Measurements from ENCODE around the gene PLB1.
"Not testable (repeated sequence)": the region's sequence is repeated elsewhere in the genome, so short reads cannot be mapped to it uniquely, and the experiment has no call there.

DNA sequence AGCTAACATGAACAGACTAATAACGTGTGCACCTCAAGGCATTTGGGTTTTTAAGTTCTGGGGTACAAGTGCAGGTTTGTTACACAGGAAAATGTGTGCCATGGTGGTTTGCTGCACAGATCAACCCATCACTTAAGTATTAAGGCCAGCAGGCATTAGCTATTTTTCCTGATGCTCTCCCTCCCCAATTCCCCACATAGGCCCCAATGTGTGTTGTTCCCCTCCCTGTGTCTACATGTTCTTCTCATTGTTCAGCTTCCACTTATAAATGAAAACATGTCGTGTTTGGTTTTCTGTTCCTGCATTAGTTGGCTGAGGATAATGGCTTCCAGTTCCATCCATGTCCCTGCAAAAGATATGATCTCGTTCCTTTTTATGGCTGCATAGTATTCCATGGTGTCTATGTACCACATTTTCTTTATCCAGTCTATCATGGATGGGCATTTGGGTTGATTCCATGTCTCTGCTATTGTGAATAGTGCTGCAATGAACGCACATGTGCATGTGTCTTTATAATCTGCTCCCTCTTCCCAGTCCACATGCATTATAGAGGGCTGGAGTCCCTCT lies 170.0 kb downstream of the PLB1 start:
- TF ChIP-seq, protein P1, sequence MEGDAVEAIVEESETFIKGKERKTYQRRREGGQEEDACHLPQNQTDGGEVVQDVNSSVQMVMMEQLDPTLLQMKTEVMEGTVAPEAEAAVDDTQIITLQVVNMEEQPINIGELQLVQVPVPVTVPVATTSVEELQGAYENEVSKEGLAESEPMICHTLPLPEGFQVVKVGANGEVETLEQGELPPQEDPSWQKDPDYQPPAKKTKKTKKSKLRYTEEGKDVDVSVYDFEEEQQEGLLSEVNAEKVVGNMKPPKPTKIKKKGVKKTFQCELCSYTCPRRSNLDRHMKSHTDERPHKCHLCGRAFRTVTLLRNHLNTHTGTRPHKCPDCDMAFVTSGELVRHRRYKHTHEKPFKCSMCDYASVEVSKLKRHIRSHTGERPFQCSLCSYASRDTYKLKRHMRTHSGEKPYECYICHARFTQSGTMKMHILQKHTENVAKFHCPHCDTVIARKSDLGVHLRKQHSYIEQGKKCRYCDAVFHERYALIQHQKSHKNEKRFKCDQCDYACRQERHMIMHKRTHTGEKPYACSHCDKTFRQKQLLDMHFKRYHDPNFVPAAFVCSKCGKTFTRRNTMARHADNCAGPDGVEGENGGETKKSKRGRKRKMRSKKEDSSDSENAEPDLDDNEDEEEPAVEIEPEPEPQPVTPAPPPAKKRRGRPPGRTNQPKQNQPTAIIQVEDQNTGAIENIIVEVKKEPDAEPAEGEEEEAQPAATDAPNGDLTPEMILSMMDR (conservative IDR thresholded peaks at IDR 0.05; ENCODE audit: low read length), result not testable (repeated sequence)
- TF ChIP-seq EZH2phosphoT487 (IDR thresholded peaks at IDR 0.05; ENCODE audit: borderline replicate concordance, low read depth, low read length), result not testable (repeated sequence)
